Activated CD4-positive, alpha-beta T cell treated with anti-CD3 and anti-CD28 coated beads for 1 hour (primary cell): Measurements from ENCODE around the gene ZNF541.
A peak's percentile ranks its signal among the peaks of the same experiment; 100 is the strongest.

Source experiments
- DNase-seq: peaks from one replicate; pipeline ENCODE4 v3.0.0-alpha.2; 2020

The ZNF541 gene, protein sequence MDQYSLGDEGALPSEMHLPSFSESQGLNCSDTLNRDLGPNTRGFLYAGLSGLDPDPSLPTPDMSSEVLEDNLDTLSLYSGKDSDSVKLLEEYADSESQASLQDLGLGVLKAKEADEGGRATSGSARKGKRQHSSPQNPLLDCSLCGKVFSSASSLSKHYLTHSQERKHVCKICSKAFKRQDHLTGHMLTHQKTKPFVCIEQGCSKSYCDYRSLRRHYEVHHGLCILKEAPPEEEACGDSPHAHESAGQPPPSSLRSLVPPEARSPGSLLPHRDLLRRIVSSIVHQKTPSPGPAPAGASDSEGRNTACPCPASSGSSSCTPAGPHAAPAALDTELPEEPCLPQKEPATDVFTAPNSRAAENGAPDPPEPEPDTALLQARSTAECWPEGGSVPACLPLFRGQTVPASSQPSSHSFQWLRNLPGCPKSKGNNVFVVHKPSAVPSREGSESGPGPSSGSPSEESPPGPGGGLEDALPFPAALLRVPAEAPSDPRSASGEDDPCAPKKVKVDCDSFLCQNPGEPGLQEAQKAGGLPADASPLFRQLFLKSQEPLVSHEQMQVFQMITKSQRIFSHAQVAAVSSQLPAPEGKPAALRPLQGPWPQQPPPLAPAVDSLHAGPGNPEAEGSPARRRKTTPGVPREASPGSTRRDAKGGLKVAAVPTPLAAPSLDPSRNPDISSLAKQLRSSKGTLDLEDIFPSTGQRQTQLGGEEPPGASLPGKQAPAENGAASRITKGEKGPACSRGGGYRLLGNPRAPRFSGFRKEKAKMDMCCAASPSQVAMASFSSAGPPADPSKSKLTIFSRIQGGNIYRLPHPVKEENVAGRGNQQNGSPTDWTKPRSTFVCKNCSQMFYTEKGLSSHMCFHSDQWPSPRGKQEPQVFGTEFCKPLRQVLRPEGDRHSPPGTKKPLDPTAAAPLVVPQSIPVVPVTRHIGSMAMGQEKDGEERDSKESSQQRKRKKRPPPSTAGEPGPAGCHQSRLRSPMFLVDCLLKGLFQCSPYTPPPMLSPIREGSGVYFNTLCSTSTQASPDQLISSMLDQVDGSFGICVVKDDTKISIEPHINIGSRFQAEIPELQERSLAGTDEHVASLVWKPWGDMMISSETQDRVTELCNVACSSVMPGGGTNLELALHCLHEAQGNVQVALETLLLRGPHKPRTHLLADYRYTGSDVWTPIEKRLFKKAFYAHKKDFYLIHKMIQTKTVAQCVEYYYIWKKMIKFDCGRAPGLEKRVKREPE (N-terminal part only)

GRCh38 chr19:47573071-47574026 is at the start of gene ZNF541:
Gene ZNF541 (minus strand): TSS chr19:47573148. CDS start chr19:47555856, 17,292 bp downstream.
- DNase-seq, result peak; percentile 85

DNA sequence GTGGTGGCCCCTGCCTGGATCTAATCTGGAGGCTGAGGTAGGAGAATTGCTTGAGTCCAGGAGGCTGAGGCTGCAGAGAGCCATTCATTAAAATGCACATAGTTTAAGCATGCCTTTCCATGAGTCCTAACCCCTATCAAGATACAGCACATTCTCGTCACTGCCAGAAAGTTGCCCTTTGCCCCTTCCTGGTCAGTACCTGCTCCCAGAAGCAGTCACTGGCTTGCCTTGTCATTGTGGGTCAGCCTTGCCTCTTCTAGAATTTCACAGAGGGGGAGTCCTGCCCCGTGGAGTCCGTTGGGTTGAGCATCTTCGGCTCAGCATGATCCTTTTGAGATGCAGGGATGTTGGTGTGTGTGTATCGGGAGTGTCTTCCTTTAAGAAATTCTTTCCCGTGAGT is 46.8 kb upstream of the ZNF541 start:
- no peak for DNase-seq

DNA sequence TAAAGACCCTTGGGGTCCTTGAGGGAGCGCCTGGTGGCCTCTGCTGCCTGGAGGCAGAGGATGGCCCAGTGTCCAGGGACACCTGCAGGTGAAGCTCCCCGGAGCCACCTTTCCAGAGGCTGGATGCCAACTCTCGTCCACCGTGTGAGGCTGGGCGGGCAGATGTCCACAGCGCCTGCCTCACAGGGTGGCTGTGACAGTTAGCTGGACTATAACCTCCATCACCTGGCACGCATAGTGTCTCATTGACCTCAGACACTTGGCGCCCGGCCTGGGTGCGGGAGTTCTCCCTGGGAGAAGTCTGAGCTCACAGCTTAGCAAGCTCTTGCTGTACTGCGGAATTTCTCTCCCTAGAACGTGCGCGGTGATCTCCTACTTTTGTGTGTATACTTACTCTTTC is 45.8 kb upstream of the ZNF541 start:
- DNase-seq, result no peak

- DNase-seq, result no peak
Observed at GRCh38 chr19:47615714-47616113, 42.8 kb upstream of the ZNF541 start.

- no peak for DNase-seq
Observed at GRCh38 chr19:47615230-47615629, 42.3 kb upstream of the ZNF541 start.

DNA sequence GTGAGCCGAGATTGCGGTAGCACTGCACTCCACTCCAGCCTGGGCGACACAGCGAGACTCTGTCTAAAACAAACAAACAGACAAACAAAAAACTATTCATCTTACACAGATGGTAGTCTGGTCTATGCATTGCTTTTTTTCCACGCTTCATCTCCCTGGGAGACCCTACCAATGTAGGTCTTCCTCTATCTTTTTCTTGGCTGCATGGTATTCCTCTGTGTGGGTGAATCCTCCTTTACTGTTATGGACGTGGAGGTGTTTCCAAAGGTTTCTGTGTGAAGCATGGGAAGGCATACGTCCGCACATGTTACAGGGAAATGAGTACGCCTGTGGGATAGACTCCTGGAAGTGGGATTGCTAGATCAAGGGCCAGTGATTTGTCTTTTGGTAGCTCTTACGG is 41.6 kb upstream of the ZNF541 start:
- no peak for DNase-seq

DNA sequence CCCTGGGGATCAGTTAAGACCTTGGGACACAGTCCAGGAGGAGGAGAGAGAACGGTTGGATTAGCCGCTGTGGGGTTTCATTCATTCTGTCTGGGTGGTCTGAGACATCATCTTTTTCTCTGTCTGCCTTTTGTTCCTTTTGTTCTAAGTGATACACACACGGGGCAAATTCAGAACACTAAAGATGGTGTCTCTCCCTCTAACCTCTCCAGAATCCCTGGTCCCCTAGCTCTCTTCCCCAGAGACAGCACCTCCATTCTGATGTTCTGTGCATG is 41.0 kb upstream of the ZNF541 start:
- no peak for DNase-seq

GRCh38 chr19:47613165-47614020 is 40.4 kb upstream of the ZNF541 start:
- DNase-seq, result no peak

DNA sequence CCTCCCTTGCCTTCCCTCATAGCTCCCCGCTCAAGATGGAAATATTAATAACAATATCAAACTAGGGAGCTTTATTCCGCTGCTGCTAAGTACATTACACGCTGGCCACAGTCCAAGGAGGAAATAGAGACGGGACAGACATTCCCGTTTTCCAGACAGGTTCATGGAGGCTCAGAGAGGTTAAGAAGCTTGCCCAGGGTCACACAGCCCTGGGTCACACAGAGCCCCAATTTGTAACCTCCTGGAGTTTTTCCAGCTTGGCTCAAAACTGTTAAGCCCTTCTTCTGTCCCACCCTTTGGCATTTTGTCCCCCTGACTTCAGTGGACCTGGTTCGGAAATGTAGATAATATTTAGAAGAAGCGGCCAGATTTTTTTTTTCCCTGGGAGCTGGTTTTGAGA is 38.0 kb upstream of the ZNF541 start:
- no peak for DNase-seq

GRCh38 chr19:47609906-47610894 is 37.3 kb upstream of the ZNF541 start:
- peak; percentile 37 for DNase-seq

- peak; percentile 68 for DNase-seq
Observed at GRCh38 chr19:47608969-47609905, 36.3 kb upstream of the ZNF541 start, which contains the start of gene BICRA. Gene BICRA (plus strand): TSS chr19:47609134. CDS start chr19:47673575, 64,441 bp downstream.

DNA sequence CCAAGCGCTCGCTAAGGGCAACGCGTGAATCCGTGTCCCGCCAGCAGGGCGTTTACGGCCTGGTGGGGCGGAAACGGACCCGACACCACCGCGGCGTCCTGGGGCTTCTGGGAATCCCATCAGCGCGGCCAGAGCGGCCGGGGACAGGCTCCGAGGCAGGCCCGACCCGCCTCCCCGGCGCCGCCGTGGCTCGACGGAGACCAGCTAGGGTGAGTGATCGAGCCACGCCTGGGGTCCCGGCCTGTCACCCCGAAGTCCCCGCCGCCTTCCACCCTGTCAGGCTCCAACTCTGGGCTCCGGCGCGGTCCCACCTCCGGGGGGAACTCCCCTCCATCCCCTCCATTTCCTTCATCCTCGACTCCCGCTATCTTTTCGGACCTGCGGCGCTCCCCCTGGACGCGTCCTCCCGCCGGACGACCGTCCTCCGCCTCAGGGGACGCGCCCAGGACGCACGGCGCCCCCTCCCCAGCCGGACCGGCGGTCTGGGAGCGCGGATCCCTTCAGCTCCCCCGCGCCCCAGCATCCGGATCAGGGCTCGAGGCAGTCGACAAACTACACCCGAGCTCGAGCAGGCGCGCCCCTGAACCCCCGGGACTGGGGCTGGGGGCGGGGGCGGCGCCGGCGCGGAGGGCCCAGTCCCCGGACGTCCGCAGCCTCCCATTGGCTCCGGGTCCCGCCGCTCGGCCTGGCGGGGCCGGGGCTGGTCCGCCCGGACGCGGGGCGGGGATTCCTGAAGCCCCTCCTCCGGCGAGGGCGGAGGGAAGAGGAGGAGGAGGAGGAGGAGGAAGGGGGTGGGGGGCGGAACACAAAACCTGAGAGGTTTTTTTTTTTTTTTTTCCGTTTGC is 35.3 kb upstream of the ZNF541 start:
- peak; percentile 93 for DNase-seq

DNA sequence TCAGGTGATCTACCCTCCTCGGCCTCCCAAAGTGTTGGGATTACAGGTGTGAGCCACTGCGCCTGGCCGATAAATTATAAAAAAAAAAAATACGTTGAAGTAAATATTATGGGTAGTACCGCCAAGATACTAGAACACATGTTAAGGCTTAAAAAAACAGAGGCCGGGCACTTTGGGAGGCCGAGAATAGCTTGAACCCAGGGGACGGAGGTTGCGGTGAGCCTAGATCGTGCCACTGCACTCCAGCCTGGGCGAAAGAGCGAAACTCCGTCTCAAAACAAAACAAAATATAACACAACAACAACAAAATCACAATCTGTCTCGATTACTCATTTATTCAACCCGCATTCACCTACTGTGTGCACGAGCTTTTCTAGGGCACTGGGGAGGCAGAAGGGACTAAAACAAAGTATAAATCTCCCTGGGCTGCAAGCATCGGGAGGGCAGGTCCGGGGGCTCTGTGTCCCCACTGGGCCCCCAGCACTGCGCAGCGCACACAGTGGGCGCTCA is 34.7 kb upstream of the ZNF541 start:
- no peak for DNase-seq

GRCh38 chr19:47603706-47604565 is 31.0 kb upstream of the ZNF541 start:
- no peak for DNase-seq

DNA sequence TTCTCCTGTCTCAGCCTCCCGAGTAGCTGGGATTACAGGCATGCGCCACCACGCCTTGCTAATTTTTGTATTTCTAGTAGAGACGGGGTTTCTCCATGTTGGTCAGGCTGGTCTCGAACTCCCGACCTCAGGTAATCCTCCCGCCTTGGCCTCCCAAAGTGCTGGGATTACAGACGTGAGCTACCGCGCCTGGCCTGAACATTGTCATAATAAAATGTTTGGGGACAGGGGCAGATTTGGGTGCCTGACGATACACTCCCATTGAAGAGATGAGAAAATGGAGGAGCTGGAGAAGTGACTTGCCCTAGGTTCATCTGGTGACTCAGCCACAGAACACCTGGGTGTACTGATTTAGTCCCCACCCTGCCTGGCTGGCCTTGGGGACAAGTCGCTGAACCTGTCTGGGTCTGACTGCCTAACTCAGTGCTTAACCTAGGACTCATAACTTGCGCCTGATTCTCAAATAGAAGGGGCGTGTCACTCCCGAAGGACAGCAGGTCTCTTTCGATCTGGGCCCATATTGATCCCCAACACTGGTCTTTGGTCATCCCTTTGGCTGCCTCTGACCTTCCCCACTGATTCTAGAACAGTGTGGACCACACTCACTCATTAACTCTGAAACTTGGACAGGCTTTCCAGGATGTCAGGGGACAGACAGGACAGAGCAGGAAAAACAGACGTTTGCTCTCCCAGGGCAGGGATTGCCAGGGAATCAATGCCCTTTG is 28.4 kb upstream of the ZNF541 start:
- no peak for DNase-seq
